Measurements from ENCODE around the gene FKBP1B.
"Not testable (repeated sequence)": the region's sequence is repeated elsewhere in the genome, so short reads cannot be mapped to it uniquely, and the experiment has no call there.

Gene FKBP1B

DNA sequence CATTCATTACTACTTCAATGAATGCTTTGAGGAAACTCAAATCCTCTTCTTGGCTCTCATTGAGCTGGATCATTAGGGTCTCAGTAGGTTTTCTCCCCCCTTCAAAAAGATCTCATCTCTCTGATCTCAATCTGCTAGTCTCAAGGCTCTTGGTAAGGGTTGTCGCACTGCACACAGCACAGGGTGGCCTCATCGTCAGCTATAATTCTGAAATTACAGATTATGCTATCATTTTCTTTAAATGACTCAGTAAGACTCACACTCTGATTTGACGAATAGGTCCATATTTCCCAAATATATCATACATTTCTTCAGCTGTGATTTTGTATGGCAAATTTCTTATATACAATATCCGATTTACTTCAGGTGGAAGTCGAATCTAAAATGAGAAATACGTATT is 24.3 kb downstream of the FKBP1B start:
- no peak for DNase-seq

DNA sequence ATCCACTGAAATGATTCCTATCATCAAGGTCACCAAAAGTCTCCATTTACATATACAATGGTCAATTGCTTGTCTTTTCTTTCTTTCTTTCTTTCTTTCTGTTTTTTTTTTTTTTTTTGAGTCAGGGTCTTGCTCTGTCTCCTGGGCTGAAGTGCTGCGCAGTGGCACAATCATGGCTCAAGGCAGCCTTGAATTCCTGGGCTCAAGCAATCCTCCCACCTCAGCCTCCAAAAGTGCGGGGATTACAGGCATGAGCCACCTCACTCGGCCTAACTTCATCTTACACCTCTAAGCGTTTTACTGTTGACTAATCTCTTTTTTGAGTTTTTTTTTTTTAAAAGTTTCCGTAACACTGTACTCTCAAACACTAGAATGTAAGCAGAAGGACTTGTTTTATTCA is 25.7 kb downstream of the FKBP1B start:
- DNase-seq = no peak

DNA sequence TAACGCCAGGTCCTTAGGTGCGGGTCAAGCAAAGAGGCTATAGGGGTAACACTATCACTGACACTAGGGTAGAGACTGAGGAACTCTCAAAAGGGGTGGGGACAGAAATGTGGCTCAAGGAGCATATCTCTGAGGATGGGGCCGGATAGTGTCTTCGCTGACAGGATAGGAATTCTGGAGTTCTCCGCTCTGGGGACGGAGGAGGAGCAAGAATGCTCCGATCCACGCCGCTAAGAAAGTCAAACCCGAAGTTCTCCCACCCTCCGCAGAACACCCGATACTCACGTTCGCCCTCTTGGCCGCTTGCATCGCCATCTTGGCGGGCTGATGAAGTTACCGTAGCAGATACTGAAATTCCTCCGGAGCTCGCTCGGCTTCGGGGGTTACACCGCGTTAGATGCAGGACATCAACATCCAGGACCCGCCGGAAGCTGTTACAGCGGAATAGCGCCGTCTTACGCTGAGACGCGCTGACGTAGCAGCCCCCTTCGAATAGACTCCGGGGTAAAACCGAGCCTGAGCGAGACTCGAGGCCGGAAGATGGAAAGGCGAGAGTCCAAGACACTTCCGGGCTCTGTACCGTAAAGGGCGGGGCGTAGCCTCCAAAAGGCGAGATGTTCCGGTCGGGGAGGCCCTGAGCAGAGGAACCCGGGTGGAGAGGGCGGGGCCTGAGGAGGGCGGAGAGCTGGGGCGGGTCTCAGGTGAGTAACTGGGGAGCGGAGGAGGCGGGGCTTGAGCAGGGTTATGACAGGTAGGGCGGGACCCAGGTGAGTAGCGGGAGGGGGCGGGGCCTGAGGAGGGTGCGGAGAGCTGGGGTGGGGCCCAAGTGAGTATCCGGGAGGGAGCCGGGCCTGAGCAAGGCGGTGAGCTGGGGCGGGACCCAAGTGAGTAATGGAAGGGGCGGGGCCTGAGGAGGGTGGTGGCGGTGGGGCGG is 26.6 kb downstream of the FKBP1B start, which contains the start of gene SF3B6:
Gene SF3B6 (minus strand): TSS at position 412 of the 934 bp plus-strand sequence. CDS start 97 bp downstream, at position 315.
- DNase-seq = peak; percentile 97

DNA sequence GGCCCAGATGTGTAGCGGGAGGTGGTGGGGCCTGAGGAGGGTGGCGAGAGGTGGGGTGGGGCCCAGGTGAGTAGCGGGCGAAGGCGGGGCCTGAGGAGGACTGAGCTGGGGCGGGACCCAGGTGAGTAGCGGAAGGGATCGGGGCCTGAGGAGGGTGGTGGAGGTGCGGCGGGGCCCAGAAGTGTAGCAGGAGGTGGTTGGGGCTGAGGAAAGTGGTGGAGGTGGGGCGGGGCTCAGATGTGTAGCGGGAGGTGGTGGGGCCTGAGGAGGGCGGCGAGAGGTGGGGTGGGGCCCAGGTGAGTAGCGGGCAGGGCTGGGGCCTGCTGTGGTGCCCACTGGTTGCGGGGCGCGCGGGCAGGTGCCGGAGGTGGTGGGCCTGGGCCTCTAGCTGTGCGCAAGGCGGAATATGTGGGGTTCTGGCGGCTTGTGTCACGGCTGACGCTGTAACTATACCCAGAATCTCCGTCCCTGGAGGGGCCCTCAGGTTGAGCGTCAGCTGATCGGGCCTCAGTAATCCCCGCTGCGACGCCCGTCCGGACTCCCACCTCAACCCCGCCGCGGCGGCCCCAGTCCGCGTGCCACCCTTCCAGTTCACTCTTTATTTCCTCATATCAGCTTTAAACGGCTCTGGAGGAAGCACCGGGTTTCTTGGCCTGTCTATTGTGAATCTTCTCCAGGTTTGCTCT is 27.5 kb downstream of the FKBP1B start:
- no peak for DNase-seq

DNA sequence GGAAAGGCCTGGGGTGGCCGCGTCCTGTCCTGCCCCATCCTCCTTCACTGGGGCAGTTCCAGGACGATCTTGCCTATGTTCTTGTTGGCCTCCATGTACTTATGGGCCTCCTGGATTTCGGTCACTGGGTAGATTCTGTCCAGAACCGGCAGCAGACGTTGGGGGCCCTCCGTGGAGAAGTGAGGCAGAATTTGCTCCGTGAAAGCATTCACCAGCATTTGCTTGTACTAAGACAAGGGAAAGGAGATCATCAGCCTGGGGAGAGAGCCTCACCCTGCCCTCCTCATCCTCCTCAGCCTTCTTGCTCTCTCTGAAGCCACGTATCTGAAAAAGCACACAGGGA is 28.0 kb downstream of the FKBP1B start:
- DNase-seq = no peak

DNA sequence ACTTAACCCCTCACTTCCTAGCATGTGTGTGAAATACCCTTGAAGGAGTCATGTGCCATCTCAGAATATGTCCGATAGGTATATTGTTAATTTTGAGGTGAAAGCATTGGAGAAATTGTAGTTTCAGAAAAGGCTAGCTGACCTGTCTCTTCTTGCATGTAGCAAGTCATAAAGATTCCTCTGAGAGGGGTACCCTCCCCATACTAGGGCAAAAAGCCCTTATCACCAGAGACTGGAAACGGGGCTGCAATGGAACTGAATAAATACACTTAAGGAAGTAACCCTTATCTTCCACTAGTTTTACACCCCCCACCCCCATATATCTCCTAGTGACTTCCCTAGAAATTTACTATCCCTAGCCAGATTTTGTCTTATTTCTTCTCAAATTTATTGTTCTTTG is 28.3 kb downstream of the FKBP1B start:
- no peak for DNase-seq

DNA sequence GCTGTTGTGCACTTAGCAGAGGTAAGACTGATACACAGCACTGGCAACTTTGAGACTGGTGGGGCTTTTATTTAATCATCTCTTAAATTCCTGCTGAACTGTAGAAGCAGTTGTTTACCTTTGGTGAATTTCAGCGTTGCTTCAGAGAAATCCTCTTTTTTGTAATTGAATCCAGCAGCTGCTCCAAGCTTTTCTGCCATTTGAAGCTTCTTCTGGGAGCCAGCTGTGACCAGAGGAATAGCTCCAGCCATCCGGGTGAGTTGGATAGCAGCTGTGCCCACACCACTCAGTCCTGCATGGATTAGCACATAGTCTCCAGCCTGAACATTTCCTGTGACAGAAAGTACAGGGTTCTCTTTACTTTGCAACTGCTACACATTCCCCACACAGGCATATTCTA is 31.2 kb downstream of the FKBP1B start:
- DNase-seq = no peak

DNA sequence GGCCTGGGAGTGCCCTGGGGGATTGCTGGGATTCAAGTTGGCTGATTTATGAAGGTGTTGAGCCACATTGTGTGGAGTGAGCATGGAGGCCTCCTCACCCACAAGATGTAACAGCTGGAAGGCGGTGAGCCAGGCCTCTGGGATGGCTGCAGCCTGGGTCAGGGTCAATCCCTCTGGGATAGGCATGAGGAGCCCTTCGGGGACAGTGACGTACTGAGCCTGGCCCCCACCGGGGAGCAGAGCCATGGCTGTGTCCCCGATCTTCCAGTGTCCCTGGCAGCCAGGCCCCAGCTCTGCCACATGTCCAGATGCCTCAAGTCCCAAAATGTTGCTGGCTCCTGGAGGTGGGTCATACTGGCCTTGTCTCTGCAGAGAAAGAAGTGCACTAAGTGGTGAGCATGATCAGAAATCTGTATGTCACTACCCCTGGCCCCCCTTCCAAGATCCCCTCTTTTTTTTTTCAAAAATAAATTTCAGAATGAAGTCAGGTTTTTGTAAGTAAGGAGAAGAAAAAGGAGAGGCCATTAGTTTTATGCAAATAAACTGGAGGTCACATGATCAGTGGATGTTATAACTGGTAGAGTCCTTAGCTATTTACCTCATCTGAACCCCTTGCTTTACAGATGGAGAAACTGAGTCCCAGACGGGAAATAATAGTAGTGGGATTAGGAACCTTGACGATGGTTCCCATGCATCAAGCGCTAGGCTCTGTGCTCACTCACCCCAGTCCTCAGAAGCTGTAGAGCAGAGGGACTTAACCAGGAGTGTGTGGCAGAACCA is 33.4 kb downstream of the FKBP1B start:
- DNase-seq = no peak

DNA sequence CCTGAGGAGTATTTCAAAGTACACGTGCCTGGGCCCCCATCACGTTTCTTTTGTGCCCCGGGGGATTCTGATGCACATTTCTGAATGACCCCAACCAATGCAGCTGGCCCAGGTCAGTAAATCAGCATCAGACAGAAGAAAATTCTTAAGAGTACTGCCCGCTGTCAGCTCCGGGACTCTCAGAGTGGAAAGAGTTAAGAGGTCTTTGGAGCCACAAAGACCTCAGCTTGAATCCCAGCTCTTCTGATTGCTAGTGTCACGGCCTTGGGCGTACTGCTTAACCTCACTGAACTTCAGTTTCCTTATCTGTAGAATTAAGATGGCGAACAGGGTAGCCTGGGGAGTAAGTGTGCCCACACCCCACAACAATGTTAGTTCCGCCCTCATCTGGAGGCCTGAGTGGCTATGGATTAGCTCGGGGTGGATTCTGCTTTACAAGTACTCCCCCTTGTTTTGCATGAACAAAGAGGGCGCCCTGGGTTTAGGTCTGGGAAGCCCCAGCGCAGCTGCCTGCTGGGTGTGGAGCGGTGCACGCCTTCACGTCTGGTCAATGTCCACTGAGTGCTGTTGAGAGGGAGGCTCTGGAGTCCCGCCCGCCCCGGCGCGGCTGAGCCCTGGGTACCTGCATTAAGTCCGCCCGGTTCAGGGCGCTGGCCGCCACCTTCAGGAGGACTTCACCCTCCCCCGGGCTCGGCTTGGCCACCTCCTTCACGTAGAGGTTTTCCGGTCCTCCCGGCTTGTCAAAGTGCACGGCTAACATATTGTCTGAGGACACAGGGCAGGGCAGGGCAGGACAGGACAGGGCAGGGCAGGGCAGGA is 34.2 kb downstream of the FKBP1B start:
- DNase-seq = peak; percentile 73

DNA sequence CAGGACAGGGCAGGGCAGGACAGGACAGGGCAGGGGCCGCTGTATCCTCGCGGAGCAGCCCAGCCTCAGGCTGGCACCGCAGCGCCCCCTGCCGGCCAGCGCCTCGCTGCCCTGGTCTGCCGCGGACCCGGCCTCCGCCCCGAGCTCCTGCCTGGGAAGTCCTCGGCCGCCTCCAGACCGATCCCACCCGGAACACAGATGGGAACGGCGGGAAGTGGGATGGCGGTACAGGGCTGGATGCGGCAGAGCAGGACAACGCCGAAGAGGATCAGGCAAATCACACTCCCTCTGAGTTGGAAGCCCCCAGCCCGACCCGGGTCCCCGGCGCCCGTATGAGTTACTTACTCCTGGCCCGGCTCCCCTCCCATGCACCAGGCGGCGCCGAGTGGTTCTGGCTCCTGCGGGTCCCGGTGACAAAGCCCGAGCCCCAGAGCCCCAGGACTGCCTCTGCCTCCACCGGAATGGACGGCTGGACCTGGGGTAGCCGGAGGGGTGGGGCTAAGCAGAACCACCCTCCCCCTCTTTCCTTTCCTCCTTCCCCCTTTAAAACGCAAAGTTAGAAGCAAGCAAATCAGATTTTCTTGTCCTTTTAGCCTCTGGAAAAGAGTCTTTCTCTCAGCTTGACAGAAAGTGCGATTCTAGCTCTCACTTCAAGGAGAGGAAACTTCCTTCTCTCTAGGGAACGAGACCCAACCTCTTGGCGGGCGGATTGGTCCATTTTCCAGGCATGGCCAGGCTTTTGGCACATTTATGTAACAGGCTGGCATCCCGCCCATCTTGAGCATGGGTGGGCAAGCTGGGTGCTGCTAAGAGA is 35.1 kb downstream of the FKBP1B start, which contains the start of gene TP53I3:
Gene TP53I3 (minus strand): TSS at position 449 of the 814 bp plus-strand sequence. CDS start 508 bp downstream, outside the sequence.
- DNase-seq = peak; percentile 90

DNA sequence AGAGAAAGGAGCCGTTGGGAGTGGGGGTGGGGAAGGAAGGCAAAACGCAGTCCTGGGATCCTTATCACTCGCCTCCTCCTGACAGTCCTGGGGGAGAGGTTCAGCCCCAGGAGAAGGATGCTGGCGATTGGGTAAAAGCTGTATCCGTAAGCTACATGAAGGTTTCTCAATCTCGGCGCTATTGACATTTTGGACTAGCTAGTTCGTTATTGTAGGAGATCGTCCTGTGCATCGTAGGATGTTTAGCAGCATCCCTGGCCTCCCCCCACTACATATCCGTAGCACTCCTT is 35.6 kb downstream of the FKBP1B start:
- no peak for DNase-seq

DNA sequence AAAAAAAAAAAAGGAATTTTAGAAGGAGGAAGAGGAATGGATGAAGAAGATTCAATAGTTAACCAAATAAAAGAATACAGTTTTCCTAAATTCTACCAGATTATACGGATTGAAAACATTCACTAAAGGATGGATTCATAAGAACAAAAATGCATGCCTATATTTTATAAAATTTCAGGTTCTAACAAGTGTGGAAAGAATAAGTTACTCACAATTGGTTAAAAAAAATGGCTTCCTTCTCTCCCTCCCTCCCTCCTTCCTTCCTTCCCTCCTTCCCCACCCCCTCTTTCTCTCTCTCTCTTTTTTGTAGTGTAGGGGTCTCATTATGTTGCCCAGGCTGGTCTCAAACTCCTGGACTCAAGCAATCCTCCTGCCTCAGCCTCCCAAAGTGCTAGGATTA is 36.7 kb downstream of the FKBP1B start:
- no peak for DNase-seq

DNA sequence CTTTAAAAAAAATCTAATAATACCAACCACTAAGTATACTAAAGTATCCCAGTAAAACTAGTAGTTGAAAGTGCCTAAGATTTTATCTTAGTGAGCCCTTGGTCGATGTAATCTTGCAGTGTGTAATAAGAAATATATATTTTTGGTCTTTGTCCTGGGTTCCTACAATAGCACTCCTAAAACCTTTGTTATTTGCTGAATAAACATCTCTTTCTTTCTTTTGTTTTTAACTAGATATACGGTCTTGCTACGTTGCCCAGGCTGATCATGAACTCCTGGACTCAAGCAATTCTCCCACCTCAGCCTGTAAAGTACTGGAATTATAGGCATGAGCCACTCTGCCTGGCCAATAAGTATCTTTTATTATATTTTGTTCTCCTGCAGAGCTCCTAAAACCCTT is 37.5 kb downstream of the FKBP1B start:
- no peak for DNase-seq

DNA sequence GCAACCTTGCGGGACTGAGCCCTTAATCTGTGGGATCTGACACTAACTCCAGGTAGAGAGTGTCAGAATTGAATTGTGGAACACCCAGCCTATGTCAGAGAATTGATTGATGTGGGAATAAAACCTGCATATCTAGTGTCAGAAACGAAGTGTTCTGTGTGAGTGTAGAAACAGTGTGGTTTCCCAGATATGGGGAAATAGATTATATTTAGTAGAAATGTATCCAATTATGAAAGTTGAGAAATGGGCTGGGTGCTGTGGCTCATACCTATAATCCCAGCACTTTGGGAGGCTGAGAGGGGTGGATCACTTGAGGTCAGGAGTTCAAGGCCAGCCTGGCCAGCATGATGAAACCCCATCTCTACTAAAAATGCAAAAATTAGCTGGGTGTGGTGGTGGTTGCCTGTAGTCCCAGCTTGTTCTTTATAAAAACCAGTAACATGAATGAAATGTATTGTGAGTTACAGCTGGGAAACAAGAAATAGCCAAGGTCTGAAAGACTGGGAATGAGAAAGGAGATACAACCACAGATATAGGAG is 39.3 kb downstream of the FKBP1B start:
- no peak for DNase-seq

DNA sequence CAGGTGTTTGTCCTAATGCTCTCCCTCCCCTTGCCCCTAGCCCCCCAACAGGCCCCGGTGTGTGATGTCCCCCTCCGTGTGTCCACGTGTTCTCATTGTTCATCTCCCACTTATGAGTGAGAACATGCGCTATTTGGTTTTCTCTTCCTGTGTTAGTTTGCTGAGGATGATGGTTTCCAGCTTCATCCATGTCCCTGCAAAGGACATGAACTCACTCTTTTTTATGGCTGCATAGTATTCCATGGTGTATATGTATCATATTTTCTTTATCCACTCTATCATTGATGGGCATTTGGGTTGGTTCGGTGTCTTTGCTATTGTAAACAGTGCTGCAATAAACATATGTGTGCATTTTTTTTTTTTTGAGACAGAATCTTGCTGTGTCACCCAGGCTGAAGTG is 43.7 kb downstream of the FKBP1B start:
- not testable (repeated sequence) for DNase-seq

DNA sequence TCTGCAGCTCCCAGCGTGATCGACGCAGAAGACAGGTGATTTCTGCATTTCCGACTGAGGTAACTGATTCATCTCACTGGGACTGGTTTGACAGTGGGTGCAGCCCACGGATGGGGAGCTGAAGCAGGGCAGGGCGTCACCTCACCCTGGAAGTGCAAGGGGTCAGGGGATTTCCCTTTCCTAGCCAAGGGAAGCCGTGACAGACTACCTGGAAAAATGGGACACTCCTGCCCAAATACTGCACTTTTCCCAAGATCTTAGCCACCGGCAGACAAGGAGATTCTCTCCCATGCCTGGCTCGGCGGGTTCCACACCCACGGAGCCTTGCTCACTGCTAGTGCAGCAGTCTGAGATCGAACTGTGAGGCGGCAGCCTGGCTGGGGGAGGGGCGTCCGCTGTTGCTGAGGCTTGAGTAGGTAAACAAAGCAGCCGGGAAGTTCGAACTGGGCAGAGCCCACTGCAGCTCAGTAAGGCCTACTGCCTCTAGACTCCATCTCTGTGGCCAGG is 45.7 kb downstream of the FKBP1B start:
- DNase-seq = not testable (repeated sequence)

DNA sequence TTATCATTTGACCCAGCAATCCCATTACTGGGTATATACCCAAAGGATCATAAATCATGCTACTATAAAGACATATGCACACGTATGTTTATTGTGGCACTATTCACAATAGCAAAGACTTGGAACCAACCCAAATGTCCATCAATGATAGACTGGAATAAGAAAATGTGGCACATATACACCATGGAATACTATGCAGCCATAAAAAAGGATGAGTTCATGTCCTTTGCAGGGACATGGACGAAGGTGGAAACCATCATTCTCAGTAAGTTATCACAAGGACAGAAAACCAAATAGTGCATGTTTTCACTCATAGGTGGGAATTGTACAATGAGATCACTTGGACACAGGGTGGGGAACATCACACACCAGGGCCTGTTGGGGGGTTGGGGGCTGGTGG is 51.2 kb downstream of the FKBP1B start:
- not testable (repeated sequence) for DNase-seq

DNA sequence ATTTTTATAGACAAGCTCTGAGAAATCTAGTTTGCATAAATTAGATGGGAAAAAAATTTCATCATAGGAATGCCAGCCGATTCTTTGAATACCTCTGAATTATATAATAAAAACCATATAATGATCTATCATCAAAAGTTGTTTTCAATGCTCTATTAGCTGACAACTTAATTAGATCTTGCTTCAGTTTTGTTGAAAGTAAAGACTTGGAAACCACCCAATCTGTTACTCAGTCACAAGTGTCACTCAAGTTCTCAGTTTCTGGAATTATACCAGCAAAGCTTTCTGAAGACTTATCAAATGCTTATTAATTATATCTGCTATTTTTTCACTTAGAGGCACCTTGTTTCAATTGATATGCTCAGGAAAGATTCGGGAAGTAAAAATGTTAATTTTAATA is 52.5 kb downstream of the FKBP1B start:
- DNase-seq = no peak

DNA sequence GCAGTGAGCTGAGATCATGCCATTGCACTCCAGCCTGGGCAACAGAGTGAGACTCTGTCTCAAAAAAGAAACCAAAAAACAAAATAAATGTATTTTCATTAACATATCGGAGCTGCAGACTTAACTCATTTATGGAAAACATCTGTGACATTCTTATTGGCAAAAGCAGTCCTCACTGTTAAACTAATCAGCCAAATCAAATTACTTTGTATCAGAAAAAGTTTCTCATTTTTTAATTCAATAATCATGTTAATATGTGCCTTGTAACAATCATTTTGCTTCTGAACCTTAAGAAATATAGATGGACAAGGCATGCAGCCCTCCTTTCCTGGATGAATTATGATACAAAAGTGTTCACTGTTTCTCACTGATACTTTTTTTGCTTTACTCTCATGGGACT is 53.1 kb downstream of the FKBP1B start:
- no peak for DNase-seq

DNA sequence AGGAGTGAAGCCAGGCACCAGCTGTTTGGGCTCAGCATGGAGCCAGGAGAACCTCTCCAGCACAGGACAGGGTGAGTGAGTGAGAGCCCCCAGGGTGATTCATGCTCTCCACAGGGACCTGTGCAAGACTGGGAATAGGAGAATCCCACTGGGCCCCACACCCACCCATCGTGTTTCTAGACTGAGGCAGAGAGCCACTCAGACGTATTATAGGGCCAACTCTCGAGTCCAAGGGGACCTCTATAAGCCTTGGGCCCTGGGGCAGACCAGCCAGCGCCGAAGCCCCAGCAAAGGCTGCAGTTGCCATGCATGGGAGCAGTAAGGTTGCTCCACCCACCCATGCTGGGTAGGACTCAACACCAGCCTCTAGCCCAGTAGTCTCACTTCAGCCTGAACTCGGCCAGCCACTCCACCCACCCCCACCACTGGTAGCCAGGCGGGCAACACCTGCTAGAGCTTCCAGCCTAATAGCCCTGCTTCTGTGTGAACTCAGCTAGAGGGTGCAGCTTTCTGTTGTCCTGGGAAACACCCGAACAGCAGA is 54.6 kb downstream of the FKBP1B start:
- no peak for DNase-seq

DNA sequence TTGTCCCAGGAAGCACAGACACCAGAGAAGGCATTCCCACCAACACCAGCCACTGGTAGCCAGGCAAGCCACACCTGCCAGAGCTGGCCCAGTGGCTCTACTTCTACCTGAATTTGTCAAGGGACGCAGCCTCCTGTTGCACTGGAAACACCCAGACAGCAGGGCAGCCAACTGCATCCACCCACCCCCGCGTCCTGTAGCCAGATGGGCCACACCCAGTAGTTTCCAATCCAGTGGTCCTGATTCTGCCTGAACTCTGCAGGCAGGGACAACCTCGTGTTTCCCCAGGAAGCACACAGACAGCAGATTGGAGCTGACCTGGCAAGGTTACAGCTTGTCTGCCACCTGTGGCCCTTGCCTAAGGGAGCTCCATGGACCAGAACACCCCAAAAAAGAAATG is 55.4 kb downstream of the FKBP1B start:
- DNase-seq = no peak
